Neural progenitor cell (in vitro differentiated cells): ENCODE measurements around the gene VCL.

Experiments used
- CTCF ChIP-seq: fragments of 200-600 bp; sonication (generic); IDR thresholded peaks from 2 replicates; pipeline ENCODE4 v1.5.1; 2017; ENCODE audit warnings: antibody characterized with exemption, mild to moderate bottlenecking
- EZH2phosphoT487 ChIP-seq: fragments of 200-600 bp; sonication (generic); IDR thresholded peaks from 2 replicates; pipeline ENCODE4 v1.6.1; 2017; ENCODE audit warnings: antibody characterized with exemption

DNA sequence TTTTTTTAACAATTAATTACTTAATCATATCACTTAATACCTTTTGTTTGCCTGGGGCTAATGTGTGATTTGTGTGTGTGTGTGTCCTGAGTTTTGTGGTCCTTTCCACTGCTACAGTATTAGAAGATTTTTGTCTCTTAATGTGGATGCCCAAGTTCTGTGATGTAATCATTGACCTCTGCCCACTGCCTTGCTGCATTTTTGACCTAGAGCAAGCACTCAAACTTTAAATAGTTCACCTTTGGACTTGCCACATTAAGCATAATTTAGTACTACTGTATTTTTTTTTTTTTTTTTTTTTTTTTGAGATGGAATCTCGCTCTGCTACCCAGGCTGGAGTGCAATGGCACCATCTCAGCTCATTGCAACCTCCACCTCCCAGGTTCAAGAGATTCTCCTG lies 52.7 kb downstream of the VCL start:
- TF ChIP-seq CTCF (no peak), EZH2phosphoT487 (no peak)
